Endothelial cell of umbilical vein (primary cell): ENCODE measurements around the gene TOR1B. TPM values are rescaled to one million over a fixed set of nuclear protein-coding genes. Genes with fewer than 3 reads are reported as not detected.

ENCODE experiments used
- Bru-seq: library from RNA; stranded (reverse); fragments of 400-500 nt; gene quantifications from one replicate; lab custom pipeline; 2021; lab: Mats Ljungman, UMichigan
- BruChase-seq, 2 experiments: library from RNA; stranded (reverse); fragments of 400-500 nt; gene quantifications; one replicate each; lab custom pipeline; 2021; lab: Mats Ljungman, UMichigan
- BruUV-seq: library from RNA; stranded (reverse); fragments of 400-500 nt; replicated peaks from 2 replicates; lab custom pipeline; 2021; lab: Mats Ljungman, UMichigan
- CTCF ChIA-PET: fragments of 300-600, 350-600 bp; sonication (Branson Sonifier 250); formaldehyde crosslinking; loops from one replicate; lab custom pipeline; 2021; ENCODE audit warnings: antibody characterized with exemption, inconsistent platforms; lab: Charles Lee
- POLR2A ChIA-PET: fragments of 300-600, 350-600 bp; sonication (Branson Sonifier 250); formaldehyde crosslinking; loops from one replicate; lab custom pipeline; 2021; ENCODE audit warnings: antibody characterized with exemption, inconsistent platforms; lab: Charles Lee
- DNase-seq: peaks from one replicate; pipeline ENCODE4 v3.0.0-alpha.2; 2011; ENCODE audit warnings: low read depth, low spot score
- FAIRE-seq: peaks from 2 replicates; lab custom pipeline; 2011; peaks lifted over from hg19 to GRCh38; lab: Jason Lieb, UNC
- H2AFZ ChIP-seq: 2 replicates; pipeline ENCODE4 v1.6.0; 2012; ENCODE audit warnings: low read depth, low read length, control low read depth, inconsistent platforms
- H3K27ac ChIP-seq: 2 replicates; pipeline ENCODE4 v1.5.1; 2011; ENCODE audit warnings: low read depth, mild to moderate bottlenecking, control low read depth, low read length, moderate library complexity; ENCODE audit not compliant: insufficient read depth
- H3K27me3 ChIP-seq, 2 experiments: 2 replicates each; pipeline versions ENCODE4 v1.6.0 to v1.6.1; 2011; ENCODE audit warnings: low read length in 2 of 2, mixed read lengths in 1 of 2; ENCODE audit not compliant: control insufficient read depth in 2 of 2, insufficient read depth in 2 of 2
- H3K36me3 ChIP-seq, 2 experiments: 2 replicates in 1 of 2; 3 replicates in 1 of 2; pipeline ENCODE4 v1.5.1; 2011; ENCODE audit warnings: low read length in 2 of 2, mild to moderate bottlenecking in 1 of 2, moderate library complexity in 1 of 2; ENCODE audit not compliant: control insufficient read depth in 2 of 2, insufficient read depth in 2 of 2; ENCODE audit errors: extremely low read depth in 1 of 2
- H3K4me1 ChIP-seq: 3 replicates; pipeline ENCODE4 v1.5.1; 2011; ENCODE audit warnings: mild to moderate bottlenecking, low read length; ENCODE audit not compliant: control insufficient read depth, insufficient read depth; ENCODE audit errors: extremely low read depth
- H3K4me2 ChIP-seq: 2 replicates; pipeline ENCODE4 v1.6.1; 2011; ENCODE audit warnings: low read length, control low read depth, mixed read lengths; ENCODE audit not compliant: insufficient read depth
- H3K4me3 ChIP-seq, 3 experiments: fragments of 200-600 bp in 1 of 3; sonication (generic), shearing (Covaris generic) in 1 of 3; replicated peaks in 1 of 3; 2 replicates each; pipeline ENCODE4 v1.5.1; 2011 to 2016; ENCODE audit warnings: control low read depth in 3 of 3, low read length in 3 of 3, mild to moderate bottlenecking in 2 of 3, inconsistent platforms in 1 of 3, low read depth in 1 of 3, moderate library complexity in 1 of 3; ENCODE audit not compliant: insufficient read depth in 1 of 3
- H3K79me2 ChIP-seq: 2 replicates; pipeline ENCODE4 v1.6.0; 2012; ENCODE audit warnings: low read length, inconsistent platforms; ENCODE audit not compliant: control insufficient read depth, insufficient read depth
- H3K9ac ChIP-seq: replicated peaks from 2 replicates; pipeline ENCODE3; 2011; ENCODE audit warnings: low read length, control low read depth; ENCODE audit not compliant: insufficient read depth; ENCODE audit errors: extremely low read depth
- H3K9me1 ChIP-seq: replicated peaks from 3 replicates; pipeline ENCODE4 v1.6.0; 2011; ENCODE audit warnings: mild to moderate bottlenecking, low read length; ENCODE audit not compliant: control insufficient read depth, insufficient read depth; ENCODE audit errors: extremely low read depth
- H3K9me3 ChIP-seq: replicated peaks from 2 replicates; pipeline ENCODE4 v1.5.1; 2012; ENCODE audit warnings: low read length, inconsistent platforms; ENCODE audit not compliant: control insufficient read depth, insufficient read depth
- H4K20me1 ChIP-seq: replicated peaks from 2 replicates; pipeline ENCODE3; 2011; ENCODE audit warnings: mild to moderate bottlenecking, low read length; ENCODE audit not compliant: control insufficient read depth, insufficient read depth; ENCODE audit errors: extremely low read depth
- CTCF ChIP-seq, 2 donors: IDR thresholded peaks; 1 replicate in 1 of 2; 2 replicates in 1 of 2; pipeline ENCODE4 v1.5.1; 2011; ENCODE audit warnings: low read length in 2 of 2, mild to moderate bottlenecking in 2 of 2, moderate library complexity in 2 of 2, control low read depth in 1 of 2, inconsistent platforms in 1 of 2, low read depth in 1 of 2; ENCODE audit not compliant: insufficient read depth in 1 of 2; ENCODE audit errors: extremely low read depth in 1 of 2
- EZH2 ChIP-seq: IDR thresholded peaks from 2 replicates; pipeline ENCODE4 v1.6.1; 2012; ENCODE audit warnings: borderline replicate concordance, low read depth, mild to moderate bottlenecking, moderate library complexity, low read length, inconsistent platforms; ENCODE audit not compliant: severe bottlenecking
- FOS ChIP-seq: IDR thresholded peaks from 2 replicates; pipeline ENCODE4 v1.6.1; 2011; ENCODE audit warnings: mild to moderate bottlenecking, low read length, moderate library complexity, borderline replicate concordance; ENCODE audit not compliant: insufficient read depth
- GATA2 ChIP-seq: IDR thresholded peaks from 2 replicates; pipeline ENCODE4 v1.7.0; 2011; ENCODE audit warnings: low read depth, mild to moderate bottlenecking, moderate library complexity, mixed read lengths, low read length; ENCODE audit not compliant: insufficient read length, insufficient read depth
- JUN ChIP-seq: IDR thresholded peaks from 2 replicates; pipeline ENCODE4 v1.6.1; 2011; ENCODE audit warnings: borderline replicate concordance, low read depth; ENCODE audit not compliant: insufficient read length, insufficient read depth
- MAX ChIP-seq: IDR thresholded peaks from 2 replicates; pipeline ENCODE4 v1.6.1; 2011; ENCODE audit not compliant: insufficient read depth, insufficient read length
- MYC ChIP-seq: IDR thresholded peaks from one replicate; pipeline ENCODE4 v1.6.1; 2011; ENCODE audit warnings: mild to moderate bottlenecking, low read depth, low read length
- POLR2A ChIP-seq: IDR thresholded peaks from 2 replicates; pipeline ENCODE4 v1.6.1; 2012; ENCODE audit warnings: low read depth, mild to moderate bottlenecking, control low read depth, low read length
- POLR2AphosphoS5 ChIP-seq: IDR thresholded peaks from 2 replicates; pipeline ENCODE4 v1.6.1; 2012; ENCODE audit warnings: low read depth, mild to moderate bottlenecking, control low read depth, low read length, moderate library complexity; ENCODE audit not compliant: insufficient read depth
- dilution Hi-C: fragments of 300-500 bp; cut with MboI; formaldehyde crosslinking; loops from one replicate; pipeline ENCODE4 v1.15.0; 2019; ENCODE audit warnings: low sequenced_read_pairs; ENCODE audit not compliant: extremely low pct_ligation_motif_present
- intact Hi-C: fragments of 100-400 bp; cut with micrococcal nuclease; formaldehyde crosslinking; loops from one replicate; pipeline ENCODE4 v1.10.0; 2022
- long read RNA-seq: library from polyadenylated mRNA; stranded (forward); transcript quantifications from one replicate; pipeline ENCODE4 v2.0.0, GENCODE V29; 2021
- polyA minus RNA-seq, 3 experiments: library from RNA; depleted of rRNA, polyadenylated mRNA; stranded (reverse); fragments of >200 nt; gene quantifications; 1 replicate in 1 of 3; 2 replicates in 2 of 3; pipeline ENCODE4 v1.2.3, GENCODE V29; 2011
- polyA plus RNA-seq, 4 experiments: library from polyadenylated mRNA; depleted of rRNA in 3 of 4; stranded (reverse) in 3 of 4; unstranded in 1 of 4; fragments of >200 nt; gene quantifications; 2 replicates each; pipeline versions ENCODE4 v1.2.1 to v1.2.3, GENCODE V29; 2011 to 2012; ENCODE audit warnings: missing spikeins in 1 of 4
- total RNA-seq: library from RNA; stranded (reverse); gene quantifications from 2 replicates; pipeline ENCODE4 v1.2.3, GENCODE V29; 2021

The TOR1B gene
- total RNA-seq: 23.1 and 29.5 TPM in 2 replicates
- 25.2 and 27.0 TPM in 2 replicates for polyA plus RNA-seq
- polyA plus RNA-seq (2011; cell fraction: cytosol; rRNA removed): 22.4 and 22.6 TPM in 2 replicates
- 17.9 and 18.6 TPM in 2 replicates for polyA plus RNA-seq (2011; cell fraction: nucleus; rRNA removed)
- 25.9 and 29.9 TPM in 2 replicates for polyA plus RNA-seq (2012)
- polyA minus RNA-seq: 23.0 and 27.1 TPM in 2 replicates
- 19.9 TPM for polyA minus RNA-seq (2011; cell fraction: cytosol; rRNA and poly(A)+ RNA removed)
- polyA minus RNA-seq (2011; cell fraction: nucleus; rRNA and poly(A)+ RNA removed): 7.2 and 9.2 TPM in 2 replicates
- Bru-seq, nascent RNA: percentile 53 among the genes with signal in this experiment
- BruChase-seq, experiment 1, labeled RNA remaining after a 6-hour chase: percentile 85 among the genes with signal in this experiment
- BruChase-seq, experiment 2, labeled RNA remaining after a 2-hour chase: percentile 81 among the genes with signal in this experiment
- long read RNA-seq, transcript TOR1B-201 (5 exons, 2,769 nt): major isoform, 30 of 48 reads
- long read RNA-seq, partial matches to known transcripts: 12 of 48 reads
- long read RNA-seq, other reads (novel, unspliced or antisense): 2 of 48 reads

GRCh38 chr9:129802833-129803675 is at the start of gene TOR1B:
TOR1B (plus strand) TSS chr9:129803184; CDS start chr9:129803213, 29 bp downstream.
- dilution Hi-C loops: no loop called here

GRCh38 chr9:129755151-129755550 is 47.8 kb upstream of the TOR1B start:
- BruUV-seq: no TSS peak
- dilution Hi-C loops (no loop called here), intact Hi-C loops (no loop called here)
- no peak for TF ChIP-seq FOS
- TF ChIP-seq JUN: no peak
- no peak for TF ChIP-seq POLR2AphosphoS5
- no peak for TF ChIP-seq POLR2A
- no peak for TF ChIP-seq MAX
- no peak for TF ChIP-seq CTCF (IDR thresholded peaks at IDR 0.05; ENCODE audit: extremely low read depth in 1 of 2, insufficient read depth in 1 of 2, low read depth in 1 of 2, low read length in 2 of 2)
- no peak for TF ChIP-seq MYC
- no peak for TF ChIP-seq GATA2
- no peak for TF ChIP-seq EZH2
- no peak for DNase-seq
- no peak overlapping the region for H3K27ac ChIP-seq
- no peak for FAIRE-seq
- no peak overlapping the region for H3K9ac ChIP-seq
- H3K36me3 ChIP-seq: no peaks in the 10 kb centered on the region
- no peak overlapping the region for H3K4me2 ChIP-seq
- no peak overlapping the region for H3K4me3 ChIP-seq
- H4K20me1 ChIP-seq: no peaks in the 10 kb centered on the region
- H3K4me1 ChIP-seq: no peaks in the 10 kb centered on the region
- no peaks in the 10 kb centered on the region for H3K79me2 ChIP-seq
- POLR2A ChIA-PET: interaction anchor here (0.9 kb wide), 1 partner anchor 16 kb away, joined by 4 read pairs; no protein-coding TSS in a partner anchor
- no peak overlapping the region for H2AFZ ChIP-seq
- CTCF ChIA-PET: interaction anchor here (0.6 to 3.3 kb wide), 5 partner anchors 8 to 28 kb away, joined by 3 to 14 read pairs (median 5); no protein-coding TSS in a partner anchor
- no peaks in the 10 kb centered on the region for H3K9me1 ChIP-seq
- peaks cover 2 to 5% of the 10 kb centered on the region in 2 experiments for H3K27me3 ChIP-seq
- no peaks in the 10 kb centered on the region for H3K9me3 ChIP-seq

More at GRCh38 chr9:129802833-129803675, at the start of gene TOR1B:
- ChIA-PET POLR2A (interaction anchor here (0.7 to 0.9 kb wide), 2 partner anchors 10 to 13 kb away, joined by 3 read pairs; no protein-coding TSS in a partner anchor), CTCF (interaction anchor here (1.0 kb wide), 2 partner anchors 12 to 13 kb away, joined by 4 read pairs; no protein-coding TSS in a partner anchor)
- DNase-seq (peak; percentile 96), FAIRE-seq (peak; percentile 88)
- Histone ChIP-seq H2AFZ (peak within 1 kb of the TSS; percentile 100), H3K9me3 (no peaks in the 10 kb centered on the region), H3K27me3 (no peaks in the 10 kb centered on the region), H3K4me3 (peak within 1 kb of the TSS; percentile 59 to 89 (median 85)), H3K4me2 (peak within 1 kb of the TSS; percentile 93), H3K4me1 (peaks cover 11% of the 10 kb centered on the region), H4K20me1 (no peaks in the 10 kb centered on the region), H3K36me3 (no peaks in the 10 kb centered on the region), H3K27ac (peak within 1 kb of the TSS; percentile 34), H3K9ac (peak within 1 kb of the TSS; percentile 41), H3K79me2 (peaks cover 9% of the 10 kb centered on the region), H3K9me1 (no peaks in the 10 kb centered on the region)
- no TSS peak for BruUV-seq
- no peak for TF ChIP-seq MYC
- TF ChIP-seq POLR2AphosphoS5: peak; percentile 89
- peak; percentile 89 for TF ChIP-seq POLR2A
- intact Hi-C loops: no loop called here
